Activated naive CD8-positive, alpha-beta T cell treated with anti-CD3 and anti-CD28 coated beads, Interleukin-2, amount 50 U/mL, for 16 hours (primary cell): ENCODE data around the gene VAPB.

ENCODE experiments used
- DNase-seq: peaks from one replicate; pipeline ENCODE4 v3.0.0-alpha.2; 2020; ENCODE audit warnings: low read depth, low spot score

The VAPB gene

GRCh38 chr20:58461104-58461503 is 72.1 kb downstream of the VAPB start:
- no peak for DNase-seq

GRCh38 chr20:58461899-58462298 is 72.9 kb downstream of the VAPB start:
- DNase-seq: no peak

- no peak for DNase-seq
Observed at GRCh38 chr20:58463256-58463655, 74.2 kb downstream of the VAPB start.

GRCh38 chr20:58464838-58465237 is 75.8 kb downstream of the VAPB start:
- no peak for DNase-seq

GRCh38 chr20:58466095-58466708 is 77.2 kb downstream of the VAPB start:
- DNase-seq: no peak

- DNase-seq: no peak
Observed at GRCh38 chr20:58466729-58467571, 77.9 kb downstream of the VAPB start.

- DNase-seq: no peak
Observed at GRCh38 chr20:58467572-58468527, 78.8 kb downstream of the VAPB start.

- no peak for DNase-seq
Observed at GRCh38 chr20:58469616-58470015, 80.6 kb downstream of the VAPB start.

- DNase-seq: no peak
Observed at GRCh38 chr20:58470336-58471192, 81.5 kb downstream of the VAPB start.

GRCh38 chr20:58471193-58472164 is 82.5 kb downstream of the VAPB start:
- DNase-seq: no peak

GRCh38 chr20:58472273-58473018 is 83.4 kb downstream of the VAPB start:
- no peak for DNase-seq

- DNase-seq: no peak
Observed at GRCh38 chr20:58473453-58474425, 84.7 kb downstream of the VAPB start.

- DNase-seq: no peak
Observed at GRCh38 chr20:58475466-58475865, 86.4 kb downstream of the VAPB start.

GRCh38 chr20:58478141-58478805 is 89.2 kb downstream of the VAPB start:
- no peak for DNase-seq

GRCh38 chr20:58479726-58480440 is 90.9 kb downstream of the VAPB start:
- no peak for DNase-seq

- no peak for DNase-seq
Observed at GRCh38 chr20:58480551-58481336, 91.7 kb downstream of the VAPB start.
